OCI-LY7 (cell line): ENCODE results near the gene SRGAP2C.
"Not testable (repeated sequence)": the region's sequence is repeated elsewhere in the genome, so short reads cannot be mapped to it uniquely, and the experiment has no call there.

Experiments used
- CTCF ChIP-seq: fragments of 200-600 bp; sonication (generic); conservative IDR thresholded peaks from 2 replicates; pipeline ENCODE4 v1.5.1; 2014; ENCODE audit warnings: mild to moderate bottlenecking, antibody characterized with exemption, low read length, moderate library complexity, mixed read lengths
- EZH2phosphoT487 ChIP-seq: fragments of 200-600 bp; sonication (generic); IDR thresholded peaks from 2 replicates; pipeline ENCODE4 v1.6.1; 2018; ENCODE audit warnings: low read depth, borderline replicate concordance, mild to moderate bottlenecking, mixed run types, antibody characterized with exemption, low read length, moderate library complexity, mixed read lengths

- TF ChIP-seq CTCF, EZH2phosphoT487: not testable (repeated sequence)
Observed at GRCh38 chr1:121200232-121200631, 15.5 kb downstream of the SRGAP2C start.
